Measurements from ENCODE around the gene AP5M1.

DNA sequence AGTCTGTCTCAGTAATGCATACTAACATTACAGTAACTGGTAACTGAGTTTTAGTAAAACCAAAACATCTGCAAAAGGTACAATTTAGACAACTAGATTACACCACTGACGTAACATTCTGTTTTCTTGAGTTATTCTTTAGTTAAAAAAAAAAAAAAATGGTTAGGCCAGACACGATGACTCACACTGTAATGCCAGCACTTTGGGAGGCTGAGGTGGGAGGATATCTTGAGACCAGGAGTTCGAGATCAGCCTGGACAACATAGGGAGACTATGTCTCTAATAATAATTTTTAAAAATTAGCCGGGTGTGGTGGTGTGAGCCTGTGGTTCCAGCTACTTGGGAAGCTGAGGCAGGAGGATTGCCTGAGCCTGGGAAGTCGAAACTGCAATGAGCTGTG, 34.1 kb downstream of the AP5M1 start:
- TF ChIP-seq, protein P1, sequence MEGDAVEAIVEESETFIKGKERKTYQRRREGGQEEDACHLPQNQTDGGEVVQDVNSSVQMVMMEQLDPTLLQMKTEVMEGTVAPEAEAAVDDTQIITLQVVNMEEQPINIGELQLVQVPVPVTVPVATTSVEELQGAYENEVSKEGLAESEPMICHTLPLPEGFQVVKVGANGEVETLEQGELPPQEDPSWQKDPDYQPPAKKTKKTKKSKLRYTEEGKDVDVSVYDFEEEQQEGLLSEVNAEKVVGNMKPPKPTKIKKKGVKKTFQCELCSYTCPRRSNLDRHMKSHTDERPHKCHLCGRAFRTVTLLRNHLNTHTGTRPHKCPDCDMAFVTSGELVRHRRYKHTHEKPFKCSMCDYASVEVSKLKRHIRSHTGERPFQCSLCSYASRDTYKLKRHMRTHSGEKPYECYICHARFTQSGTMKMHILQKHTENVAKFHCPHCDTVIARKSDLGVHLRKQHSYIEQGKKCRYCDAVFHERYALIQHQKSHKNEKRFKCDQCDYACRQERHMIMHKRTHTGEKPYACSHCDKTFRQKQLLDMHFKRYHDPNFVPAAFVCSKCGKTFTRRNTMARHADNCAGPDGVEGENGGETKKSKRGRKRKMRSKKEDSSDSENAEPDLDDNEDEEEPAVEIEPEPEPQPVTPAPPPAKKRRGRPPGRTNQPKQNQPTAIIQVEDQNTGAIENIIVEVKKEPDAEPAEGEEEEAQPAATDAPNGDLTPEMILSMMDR (IDR thresholded peaks at IDR 0.05): no peak
- TF ChIP-seq POLR2A (IDR thresholded peaks at IDR 0.05): no peak
